ENCODE measurements around the gene CHAD.

DNA sequence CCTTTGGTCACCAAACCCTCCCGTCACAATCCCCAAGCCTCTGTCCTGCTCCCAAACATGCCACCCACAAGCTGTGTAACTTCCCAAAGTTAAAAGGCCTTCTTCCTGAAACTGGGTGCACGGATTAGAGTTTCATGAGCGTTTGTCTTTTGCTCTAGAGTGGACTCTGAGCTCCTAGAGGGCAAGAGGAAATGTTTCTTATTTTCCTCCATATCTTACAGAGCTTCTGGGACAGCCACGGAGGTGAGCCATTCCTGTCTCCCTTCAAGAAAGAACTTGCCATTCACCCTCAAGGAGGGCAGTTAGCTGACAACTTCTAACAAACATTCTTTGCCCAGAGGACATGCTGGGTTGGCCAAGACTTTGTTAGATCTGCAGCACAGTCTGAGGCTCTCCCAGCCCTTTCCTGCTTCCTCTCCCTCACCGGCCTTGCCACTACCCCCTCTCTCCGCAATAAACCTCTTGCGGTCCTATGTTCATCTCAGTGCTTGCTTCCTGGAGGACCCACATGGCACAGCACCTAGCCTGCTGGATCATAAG lies 37.0 kb upstream of the CHAD start:
- TF ChIP-seq, protein P1, sequence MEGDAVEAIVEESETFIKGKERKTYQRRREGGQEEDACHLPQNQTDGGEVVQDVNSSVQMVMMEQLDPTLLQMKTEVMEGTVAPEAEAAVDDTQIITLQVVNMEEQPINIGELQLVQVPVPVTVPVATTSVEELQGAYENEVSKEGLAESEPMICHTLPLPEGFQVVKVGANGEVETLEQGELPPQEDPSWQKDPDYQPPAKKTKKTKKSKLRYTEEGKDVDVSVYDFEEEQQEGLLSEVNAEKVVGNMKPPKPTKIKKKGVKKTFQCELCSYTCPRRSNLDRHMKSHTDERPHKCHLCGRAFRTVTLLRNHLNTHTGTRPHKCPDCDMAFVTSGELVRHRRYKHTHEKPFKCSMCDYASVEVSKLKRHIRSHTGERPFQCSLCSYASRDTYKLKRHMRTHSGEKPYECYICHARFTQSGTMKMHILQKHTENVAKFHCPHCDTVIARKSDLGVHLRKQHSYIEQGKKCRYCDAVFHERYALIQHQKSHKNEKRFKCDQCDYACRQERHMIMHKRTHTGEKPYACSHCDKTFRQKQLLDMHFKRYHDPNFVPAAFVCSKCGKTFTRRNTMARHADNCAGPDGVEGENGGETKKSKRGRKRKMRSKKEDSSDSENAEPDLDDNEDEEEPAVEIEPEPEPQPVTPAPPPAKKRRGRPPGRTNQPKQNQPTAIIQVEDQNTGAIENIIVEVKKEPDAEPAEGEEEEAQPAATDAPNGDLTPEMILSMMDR (IDR thresholded peaks at IDR 0.05), result no peak
- TF ChIP-seq POLR2A (IDR thresholded peaks at IDR 0.05), result no peak

Measured in tibial nerve (tissue), 3 donors.